CD14-positive monocyte (primary cell): ENCODE measurements around the gene TTR. TPM values are rescaled to one million over a fixed set of nuclear protein-coding genes. Genes with fewer than 3 reads are reported as not detected.

ENCODE experiments used
- DNase-seq, 3 donors: peaks; one replicate each; pipeline ENCODE4 v3.0.0-alpha.2; 2011 to 2022
- H2AFZ ChIP-seq: 2 replicates; pipeline ENCODE4 v1.6.0; 2012; ENCODE audit warnings: mild to moderate bottlenecking, low read depth, low read length, inconsistent platforms; ENCODE audit not compliant: insufficient read depth, poor library complexity, severe bottlenecking
- H3K27ac ChIP-seq, 2 donors: 1 replicate in 1 of 2; 2 replicates in 1 of 2; pipeline ENCODE4 v1.5.1; 2012 to 2013; ENCODE audit warnings: low read length in 2 of 2, control low read depth in 1 of 2, inconsistent platforms in 1 of 2, low read depth in 1 of 2, mild to moderate bottlenecking in 1 of 2
- H3K27me3 ChIP-seq, 2 donors: one replicate each; pipeline versions ENCODE4 v1.6.0 to v1.6.1; 2011 to 2013; ENCODE audit warnings: low read length in 2 of 2; ENCODE audit not compliant: control insufficient read depth in 2 of 2, insufficient read depth in 2 of 2
- H3K36me3 ChIP-seq, 2 donors: replicated peaks in 1 of 2; 1 replicate in 1 of 2; 2 replicates in 1 of 2; pipeline versions ENCODE4 v1.5.1 to v1.6.1; 2012 to 2013; ENCODE audit warnings: low read length in 2 of 2, control low read depth in 1 of 2, inconsistent platforms in 1 of 2, mild to moderate bottlenecking in 1 of 2; ENCODE audit not compliant: insufficient read depth in 2 of 2, control insufficient read depth in 1 of 2
- H3K4me1 ChIP-seq, 2 donors: 1 replicate in 1 of 2; 2 replicates in 1 of 2; pipeline versions ENCODE4 v1.5.1 to v1.6.1; 2012 to 2013; ENCODE audit warnings: low read length in 2 of 2, control low read depth in 1 of 2, inconsistent platforms in 1 of 2, mild to moderate bottlenecking in 1 of 2, moderate library complexity in 1 of 2; ENCODE audit not compliant: insufficient read depth in 2 of 2, control insufficient read depth in 1 of 2
- H3K4me2 ChIP-seq: replicated peaks from 2 replicates; pipeline ENCODE3; 2012; ENCODE audit warnings: low read length, moderate library complexity, mild to moderate bottlenecking; ENCODE audit not compliant: poor library complexity, severe bottlenecking; ENCODE audit errors: extremely low read depth
- H3K4me3 ChIP-seq, 3 experiments: fragments of 200-600 bp in 1 of 3; sonication (generic) in 1 of 3; replicated peaks in 1 of 3; 1 replicate in 2 of 3; 2 replicates in 1 of 3; pipeline ENCODE4 v1.5.1; 2011 to 2013; ENCODE audit warnings: low read length in 3 of 3, mild to moderate bottlenecking in 3 of 3, control low read depth in 2 of 3, low read depth in 2 of 3, inconsistent platforms in 1 of 3, moderate library complexity in 1 of 3
- H3K79me2 ChIP-seq: 2 replicates; pipeline ENCODE4 v1.6.0; 2012; ENCODE audit warnings: mild to moderate bottlenecking, control low read depth, inconsistent platforms, low read length, moderate library complexity; ENCODE audit not compliant: insufficient read depth
- H3K9ac ChIP-seq: 2 replicates; pipeline ENCODE4 v1.6.0; 2017; ENCODE audit warnings: low read length, mild to moderate bottlenecking; ENCODE audit not compliant: insufficient read depth, poor library complexity, severe bottlenecking
- H3K9me3 ChIP-seq, 2 donors: replicated peaks in 1 of 2; 1 replicate in 1 of 2; 2 replicates in 1 of 2; pipeline versions ENCODE4 v1.5.1 to v1.6.1; 2012 to 2013; ENCODE audit warnings: low read length in 2 of 2, control low read depth in 1 of 2; ENCODE audit not compliant: control insufficient read depth in 1 of 2, insufficient read depth in 1 of 2
- H4K20me1 ChIP-seq: 2 replicates; pipeline ENCODE4 v1.6.0; 2012; ENCODE audit warnings: mild to moderate bottlenecking, low read length, control low read depth, moderate library complexity; ENCODE audit not compliant: insufficient read depth
- H3K27ac Mint-ChIP-seq, 7 donors: one replicate each; pipeline ENCODE4 v1.8.0; 2020; ENCODE audit warnings: mild to moderate bottlenecking in 7 of 7, mixed read lengths in 7 of 7, moderate library complexity in 6 of 7, inconsistent platforms in 2 of 7
- H3K27me3 Mint-ChIP-seq, 3 donors: one replicate each; pipeline ENCODE4 v1.8.0; 2021 to 2022; ENCODE audit warnings: low read depth in 3 of 3, mild to moderate bottlenecking in 3 of 3, mixed read lengths in 3 of 3, moderate library complexity in 3 of 3, inconsistent platforms in 1 of 3
- H3K36me3 Mint-ChIP-seq, 2 donors: one replicate each; pipeline ENCODE4 v1.8.0; 2020; ENCODE audit warnings: mixed read lengths in 2 of 2, inconsistent platforms in 1 of 2, mild to moderate bottlenecking in 1 of 2
- H3K4me1 Mint-ChIP-seq: one replicate; pipeline ENCODE4 v1.8.0; 2020; ENCODE audit warnings: mild to moderate bottlenecking, mixed read lengths
- H3K4me3 Mint-ChIP-seq, 2 donors: one replicate each; pipeline ENCODE4 v1.8.0; 2020; ENCODE audit warnings: mild to moderate bottlenecking in 2 of 2, mixed read lengths in 2 of 2, moderate library complexity in 1 of 2
- H3K9me3 Mint-ChIP-seq, 7 donors: one replicate each; pipeline ENCODE4 v1.8.0; 2020 to 2022; ENCODE audit warnings: mixed read lengths in 7 of 7, mild to moderate bottlenecking in 6 of 7, moderate library complexity in 6 of 7, inconsistent platforms in 2 of 7
- CTCF ChIP-seq: fragments of 200-600 bp; IDR thresholded peaks from one replicate; pipeline ENCODE4 v1.8.0; 2022; ENCODE audit warnings: antibody characterized with exemption, mild to moderate bottlenecking
- WGBS: methylation state at CpG from one replicate; pipeline ENCODE4 v1.1.5; 2013; ENCODE audit warnings: missing lambda C conversion rate; ENCODE audit not compliant: insufficient coverage; 5-methylcytosine and 5-hydroxymethylcytosine counted together
- intact Hi-C, 2 donors: fragments of 100-400 bp; cut with micrococcal nuclease; formaldehyde crosslinking; loops; one replicate each; pipeline versions ENCODE4 v1.15.0 to v1.15.1; 2023
- polyA plus RNA-seq, 3 donors: library from polyadenylated mRNA; depleted of rRNA in 1 of 3; unstranded in 2 of 3; stranded (reverse) in 1 of 3; fragments of 300-500 nt in 2 of 3; fragments of >200 nt in 1 of 3; fragmentation: Illumina TruSeq in 2 of 3; gene quantifications; 1 replicate in 2 of 3; 2 replicates in 1 of 3; pipeline ENCODE4 v1.2.3, GENCODE V29; 2012 to 2021

Gene TTR
- polyA plus RNA-seq, 3 donors: not detected

- no peaks in the 10 kb centered on the region for H3K4me1 ChIP-seq
- H3K27me3 ChIP-seq: no peaks in the 10 kb centered on the region
- H3K79me2 ChIP-seq: no peaks in the 10 kb centered on the region
- H3K27me3 Mint-ChIP-seq: peaks cover 1 to 3% (median 1%) of the 10 kb centered on the region in 3 donors
- intact Hi-C loops: loop anchor here (5.0 kb wide), 2 partner anchors 165 to 260 kb away; no protein-coding TSS in a partner anchor
- H3K9me3 Mint-ChIP-seq: peaks cover 0 to 3% (median 0%) of the 10 kb centered on the region in 7 donors
- no peak overlapping the region for H3K27ac ChIP-seq
- no peak overlapping the region for H3K27ac Mint-ChIP-seq
- H3K36me3 Mint-ChIP-seq: no peaks in the 10 kb centered on the region
- peaks cover 6% of the 10 kb centered on the region for H3K4me1 Mint-ChIP-seq
- no peaks in the 10 kb centered on the region for H3K9me3 ChIP-seq
- H3K4me3 ChIP-seq: no peak overlapping the region
- H3K36me3 ChIP-seq: no peaks in the 10 kb centered on the region
- no peak overlapping the region for H2AFZ ChIP-seq
- H4K20me1 ChIP-seq: no peaks in the 10 kb centered on the region
- no peak for TF ChIP-seq CTCF
- WGBS: no CpG with 5 or more reads among the region's 3 CpGs
- no peak overlapping the region for H3K4me3 Mint-ChIP-seq
- no peak overlapping the region for H3K9ac ChIP-seq
- DNase-seq: no peak
- no peak overlapping the region for H3K4me2 ChIP-seq
Measured at GRCh38 chr18:31557446-31557845, 34.2 kb upstream of the TTR start.

- no peak for TF ChIP-seq CTCF
- Histone ChIP-seq H3K9ac (no peak overlapping the region), H3K4me1 (no peaks in the 10 kb centered on the region), H3K27ac (no peak overlapping the region), H3K79me2 (no peaks in the 10 kb centered on the region), H3K9me3 (no peaks in the 10 kb centered on the region), H3K4me3 (no peak overlapping the region), H2AFZ (no peak overlapping the region), H3K4me2 (no peak overlapping the region), H3K27me3 (no peaks in the 10 kb centered on the region), H3K36me3 (no peaks in the 10 kb centered on the region), H4K20me1 (no peaks in the 10 kb centered on the region)
- H3K27me3 Mint-ChIP-seq: peaks cover 1 to 4% (median 3%) of the 10 kb centered on the region in 3 donors
- no peak overlapping the region for H3K27ac Mint-ChIP-seq
- peaks cover 6% of the 10 kb centered on the region for H3K4me1 Mint-ChIP-seq
- no peak overlapping the region for H3K4me3 Mint-ChIP-seq
- 88% methylated on average over 8 of the region's 9 CpGs for WGBS
- no peak for DNase-seq
- intact Hi-C loops: loop anchor here (5.0 kb wide), 2 partner anchors 164 to 259 kb away; no protein-coding TSS in a partner anchor
- H3K36me3 Mint-ChIP-seq: no peaks in the 10 kb centered on the region
- peaks cover 0 to 3% (median 0%) of the 10 kb centered on the region in 7 donors for H3K9me3 Mint-ChIP-seq
Measured at GRCh38 chr18:31558567-31558966, 33.1 kb upstream of the TTR start.
